H9 (cell line): ENCODE data around the gene RIOK1. TPM values are rescaled to one million over a fixed set of nuclear protein-coding genes. Genes with fewer than 3 reads are reported as not detected.

Experiments
- DNase-seq: peaks from one replicate; pipeline ENCODE4 v3.0.0-alpha.2; 2017
- H2AFZ ChIP-seq: one replicate; pipeline ENCODE4 v1.6.1; 2013; ENCODE audit warnings: mild to moderate bottlenecking, low read length, control low read depth, moderate library complexity
- H2AK5ac ChIP-seq: 2 replicates; pipeline ENCODE4 v1.6.1; 2013; ENCODE audit warnings: low read length, control low read depth, mixed read lengths; ENCODE audit not compliant: insufficient read length
- H2BK120ac ChIP-seq: one replicate; pipeline ENCODE4 v1.6.1; 2013; ENCODE audit warnings: low read depth, mild to moderate bottlenecking, low read length, control low read depth, inconsistent platforms; ENCODE audit not compliant: poor library complexity, severe bottlenecking
- H2BK12ac ChIP-seq: 2 replicates; pipeline ENCODE4 v1.6.1; 2013; ENCODE audit warnings: low read length, control low read depth, mixed read lengths, low read depth; ENCODE audit not compliant: insufficient read length
- H2BK15ac ChIP-seq: 2 replicates; pipeline ENCODE4 v1.6.1; 2013; ENCODE audit warnings: low read depth, low read length, control low read depth
- H2BK20ac ChIP-seq: one replicate; pipeline ENCODE4 v1.6.1; 2013; ENCODE audit warnings: low read depth, mild to moderate bottlenecking, low read length, control low read depth, inconsistent platforms; ENCODE audit not compliant: poor library complexity, severe bottlenecking
- H2BK5ac ChIP-seq: 2 replicates; pipeline ENCODE4 v1.6.1; 2013; ENCODE audit warnings: low read length, control low read depth, mixed read lengths; ENCODE audit not compliant: insufficient read length
- H3K14ac ChIP-seq: 2 replicates; pipeline ENCODE4 v1.6.1; 2013; ENCODE audit warnings: low read length, control low read depth; ENCODE audit not compliant: insufficient read depth
- H3K18ac ChIP-seq: 2 replicates; pipeline ENCODE4 v1.6.1; 2013; ENCODE audit warnings: low read depth, mild to moderate bottlenecking, mixed read lengths, low read length, control low read depth; ENCODE audit not compliant: insufficient read length
- H3K23ac ChIP-seq: 2 replicates; pipeline ENCODE4 v1.6.1; 2013; ENCODE audit warnings: low read length, control low read depth, mixed read lengths, low read depth; ENCODE audit not compliant: insufficient read length
- H3K23me2 ChIP-seq: 2 replicates; pipeline ENCODE4 v1.6.1; 2013; ENCODE audit warnings: low read depth, mild to moderate bottlenecking, mixed read lengths, low read length, control low read depth; ENCODE audit not compliant: insufficient read length, poor library complexity, severe bottlenecking
- H3K27ac ChIP-seq: 2 replicates; pipeline ENCODE4 v1.5.1; 2013; ENCODE audit warnings: low read length, control low read depth, mixed read lengths, low read depth; ENCODE audit not compliant: insufficient read length
- H3K27me3 ChIP-seq: 2 replicates; pipeline ENCODE4 v1.6.1; 2013; ENCODE audit warnings: low read length, control low read depth, inconsistent platforms; ENCODE audit not compliant: insufficient read depth
- H3K4ac ChIP-seq: 2 replicates; pipeline ENCODE4 v1.6.1; 2013; ENCODE audit warnings: low read depth, mild to moderate bottlenecking, control low read depth, inconsistent platforms, low read length, moderate library complexity
- H3K4me1 ChIP-seq: 2 replicates; pipeline ENCODE4 v1.6.1; 2013; ENCODE audit warnings: low read length, control low read depth, inconsistent platforms; ENCODE audit not compliant: insufficient read depth
- H3K4me2 ChIP-seq: 2 replicates; pipeline ENCODE4 v1.6.1; 2013; ENCODE audit warnings: low read length, control low read depth, mixed read lengths; ENCODE audit not compliant: insufficient read length, insufficient read depth
- H3K56ac ChIP-seq: 2 replicates; pipeline ENCODE4 v1.6.1; 2013; ENCODE audit warnings: low read depth, mild to moderate bottlenecking, mixed read lengths, low read length, control low read depth; ENCODE audit not compliant: insufficient read length
- H3K79me1 ChIP-seq: 2 replicates; pipeline ENCODE4 v1.6.1; 2013; ENCODE audit warnings: low read depth, mild to moderate bottlenecking, moderate library complexity, low read length, control low read depth, inconsistent platforms; ENCODE audit not compliant: insufficient read depth, poor library complexity, severe bottlenecking
- H3K79me2 ChIP-seq: 2 replicates; pipeline ENCODE4 v1.6.1; 2013; ENCODE audit warnings: low read length, control low read depth, inconsistent platforms; ENCODE audit not compliant: insufficient read depth
- H3K9ac ChIP-seq: 2 replicates; pipeline ENCODE4 v1.6.1; 2013; ENCODE audit warnings: low read length, control low read depth, mixed read lengths; ENCODE audit not compliant: insufficient read length; ENCODE audit errors: extremely low read depth
- H3K9me3 ChIP-seq: one replicate; pipeline ENCODE4 v1.6.1; 2013; ENCODE audit warnings: low read depth, low read length, inconsistent platforms; ENCODE audit not compliant: control insufficient read depth
- H3T11ph ChIP-seq: one replicate; pipeline ENCODE4 v1.6.1; 2013; ENCODE audit warnings: mild to moderate bottlenecking, low read length, control low read depth, inconsistent platforms
- H4K20me1 ChIP-seq: one replicate; pipeline ENCODE4 v1.6.1; 2013; ENCODE audit not compliant: control insufficient read depth, insufficient read length, insufficient read depth
- H4K5ac ChIP-seq: 2 replicates; pipeline ENCODE4 v1.6.1; 2013; ENCODE audit warnings: low read depth, mild to moderate bottlenecking, mixed read lengths, low read length, control low read depth; ENCODE audit not compliant: insufficient read length
- H4K8ac ChIP-seq: replicated peaks from 2 replicates; pipeline ENCODE4 v1.6.1; 2013; ENCODE audit warnings: low read length, control low read depth, mixed read lengths, low read depth; ENCODE audit not compliant: insufficient read length
- H4K91ac ChIP-seq: 2 replicates; pipeline ENCODE4 v1.6.1; 2013; ENCODE audit warnings: low read depth, mild to moderate bottlenecking, moderate library complexity, mixed read lengths, low read length, control low read depth; ENCODE audit not compliant: insufficient read length
- H3K27ac Mint-ChIP-seq, 3 experiments: 2 replicates in 2 of 3; 3 replicates in 1 of 3; pipeline ENCODE4 v1.8.0; 2020 to 2021; ENCODE audit warnings: mixed read lengths in 3 of 3, mild to moderate bottlenecking in 1 of 3, moderate library complexity in 1 of 3
- H3K27me3 Mint-ChIP-seq: 2 replicates; pipeline ENCODE4 v1.8.0; 2021; ENCODE audit warnings: low read depth, mild to moderate bottlenecking, moderate library complexity, mixed read lengths
- H3K36me3 Mint-ChIP-seq, 3 experiments: 2 replicates in 2 of 3; 3 replicates in 1 of 3; pipeline ENCODE4 v1.8.0; 2020 to 2021; ENCODE audit warnings: low read depth in 3 of 3, mixed read lengths in 3 of 3; ENCODE audit not compliant: insufficient read depth in 1 of 3
- H3K4me1 Mint-ChIP-seq, 2 experiments: 2 replicates each; pipeline ENCODE4 v1.8.0; 2020; ENCODE audit warnings: mixed read lengths in 2 of 2
- H3K4me3 Mint-ChIP-seq, 2 experiments: 2 replicates in 1 of 2; 3 replicates in 1 of 2; pipeline ENCODE4 v1.8.0; 2020 to 2021; ENCODE audit warnings: mild to moderate bottlenecking in 2 of 2, mixed read lengths in 2 of 2, moderate library complexity in 1 of 2
- H3K9me3 Mint-ChIP-seq, 2 experiments: 2 replicates in 1 of 2; 3 replicates in 1 of 2; pipeline ENCODE4 v1.8.0; 2020; ENCODE audit warnings: mild to moderate bottlenecking in 2 of 2, mixed read lengths in 2 of 2, moderate library complexity in 1 of 2
- CTCF ChIP-seq: fragments of 200-600 bp; sonication (generic); conservative IDR thresholded peaks from 3 replicates; pipeline ENCODE4 v1.8.0; 2021; ENCODE audit warnings: antibody characterized with exemption, mild to moderate bottlenecking
- WGBS: extraction: QIAGEN DNeasy Blood & Tissue Kit; methylation state at CpG from one replicate; pipeline ENCODE4 v1.1.7; 2013; ENCODE audit warnings: missing lambda C conversion rate, low lambda C conversion rate, mixed read lengths; ENCODE audit not compliant: insufficient read length; ENCODE audit errors: extremely low coverage; 5-methylcytosine and 5-hydroxymethylcytosine counted together
- total RNA-seq: library from RNA; stranded (reverse); gene quantifications from 2 replicates; pipeline ENCODE4 v1.2.1, GENCODE V29; 2021

Gene RIOK1
- total RNA-seq, 1 experiment from 2014 or later = 40.0 TPM

GRCh38 chr6:7451326-7451725 is 61.7 kb downstream of the RIOK1 start:
- Histone ChIP-seq H3K27ac (no peak overlapping the region), H2BK15ac (no peak overlapping the region), H4K5ac (no peak overlapping the region), H3K4ac (no peak overlapping the region), H3K18ac (no peak overlapping the region), H2BK20ac (no peak overlapping the region), H3K9me3 (no peaks in the 10 kb centered on the region), H3K56ac (no peak overlapping the region), H3K4me2 (no peak overlapping the region), H3K14ac (no peak overlapping the region), H4K8ac (no peak overlapping the region), H3K79me1 (no peaks in the 10 kb centered on the region), H2BK5ac (no peak overlapping the region), H3K4me1 (peaks cover 7% of the 10 kb centered on the region; the same call in 1 of the 2 replicates), H3T11ph (no peak overlapping the region), H3K23ac (no peak overlapping the region), H2BK12ac (no peak overlapping the region), H2AFZ (no peak overlapping the region), H3K27me3 (no peaks in the 10 kb centered on the region), H4K20me1 (no peaks in the 10 kb centered on the region), H3K23me2 (no peaks in the 10 kb centered on the region), H2BK120ac (no peak overlapping the region), H3K9ac (no peak overlapping the region), H2AK5ac (no peak overlapping the region), H4K91ac (no peak overlapping the region), H3K79me2 (no peaks in the 10 kb centered on the region)
- H3K27ac Mint-ChIP-seq = no peak overlapping the region
- H3K36me3 Mint-ChIP-seq = no peaks in the 10 kb centered on the region
- H3K9me3 Mint-ChIP-seq = no peaks in the 10 kb centered on the region; a peak in 1 of 5 replicates
- H3K27me3 Mint-ChIP-seq = no peaks in the 10 kb centered on the region; the same call in none of the 2 replicates
- no CpG with 5 or more reads among the region's 4 CpGs for WGBS
- no peak for DNase-seq
- no peak overlapping the region for H3K4me3 Mint-ChIP-seq
- H3K4me1 Mint-ChIP-seq = peaks cover 20 to 21% of the 10 kb centered on the region in 2 experiments
- TF ChIP-seq CTCF = no peak
